Activated CD4-positive, alpha-beta T cell treated with anti-CD3 and anti-CD28 coated beads, Interleukin-2, amount 50 U/mL, for 16 hours (primary cell): ENCODE measurements around the gene LHX2.

ENCODE experiments used
- DNase-seq: peaks from one replicate; pipeline ENCODE4 v3.0.0-alpha.2; 2020

LHX2 gene

GRCh38 chr9:124014211-124014955 is 2.8 kb downstream of the LHX2 start:
- DNase-seq = no peak

GRCh38 chr9:124014956-124015660 is 3.5 kb downstream of the LHX2 start:
- no peak for DNase-seq

GRCh38 chr9:124015661-124016131 is 4.1 kb downstream of the LHX2 start:
- no peak for DNase-seq

- no peak for DNase-seq
These were observed 4.8 kb downstream of the LHX2 start for GRCh38 chr9:124016175-124017050.

- no peak for DNase-seq
These were observed 5.7 kb downstream of the LHX2 start for GRCh38 chr9:124017051-124017928.

GRCh38 chr9:124017929-124018729 is 6.6 kb downstream of the LHX2 start:
- no peak for DNase-seq

- DNase-seq = no peak
These were observed 7.4 kb downstream of the LHX2 start for GRCh38 chr9:124018730-124019697.

GRCh38 chr9:124019771-124020519 is 8.4 kb downstream of the LHX2 start:
- no peak for DNase-seq

GRCh38 chr9:124020520-124021384 is 9.2 kb downstream of the LHX2 start:
- DNase-seq = no peak

- no peak for DNase-seq
These were observed 9.8 kb downstream of the LHX2 start for GRCh38 chr9:124021385-124021769.

- no peak for DNase-seq
These were observed 10.9 kb downstream of the LHX2 start for GRCh38 chr9:124022201-124023121.

- DNase-seq = no peak
These were observed 12.5 kb downstream of the LHX2 start for GRCh38 chr9:124024107-124024506.

- no peak for DNase-seq
These were observed 18.0 kb downstream of the LHX2 start for GRCh38 chr9:124029617-124030016.

GRCh38 chr9:124030969-124031451 is 19.4 kb downstream of the LHX2 start:
- DNase-seq = no peak

- no peak for DNase-seq
These were observed 20.7 kb downstream of the LHX2 start for GRCh38 chr9:124032247-124032646.

- no peak for DNase-seq
These were observed 21.8 kb downstream of the LHX2 start for GRCh38 chr9:124033348-124033747.

GRCh38 chr9:124033967-124034366 is 22.4 kb downstream of the LHX2 start:
- DNase-seq = no peak
